Activated CD4-positive, alpha-beta T cell treated with anti-CD3 and anti-CD28 coated beads, Interleukin-2, amount 50 U/mL, for 24 hours (primary cell): Measurements from ENCODE around the gene CEP57L1.
"Not testable (repeated sequence)": the region's sequence is repeated elsewhere in the genome, so short reads cannot be mapped to it uniquely, and the experiment has no call there.

Source experiments
- DNase-seq, 2 donors: peaks; one replicate each; pipeline ENCODE4 v3.0.0-alpha.2; 2020; ENCODE audit warnings: low read depth in 1 of 2, low spot score in 1 of 2

Gene CEP57L1

GRCh38 chr6:109167562-109167961 is 72.3 kb downstream of the CEP57L1 start:
- DNase-seq, result no peak

- DNase-seq, result no peak
Observed at GRCh38 chr6:109170333-109170732, 75.0 kb downstream of the CEP57L1 start.

GRCh38 chr6:109172101-109172746 is 76.9 kb downstream of the CEP57L1 start:
- no peak for DNase-seq

- DNase-seq, result no peak
Observed at GRCh38 chr6:109174916-109175315, 79.6 kb downstream of the CEP57L1 start.

- DNase-seq, result no peak
Observed at GRCh38 chr6:109178921-109179320, 83.6 kb downstream of the CEP57L1 start.

GRCh38 chr6:109179507-109179906 is 84.2 kb downstream of the CEP57L1 start:
- no peak for DNase-seq

GRCh38 chr6:109182578-109182977 is 87.3 kb downstream of the CEP57L1 start:
- no peak for DNase-seq

- DNase-seq, result no peak
Observed at GRCh38 chr6:109183109-109183650, 87.9 kb downstream of the CEP57L1 start.

GRCh38 chr6:109184638-109185037 is 89.3 kb downstream of the CEP57L1 start:
- DNase-seq, result no peak

GRCh38 chr6:109186012-109186411 is 90.7 kb downstream of the CEP57L1 start:
- DNase-seq, result no peak

- peak; percentile 9 to 45 for DNase-seq
Observed at GRCh38 chr6:109187399-109188114, 92.2 kb downstream of the CEP57L1 start.

GRCh38 chr6:109188115-109188411 is 92.8 kb downstream of the CEP57L1 start:
- DNase-seq, result no peak

GRCh38 chr6:109191368-109191767 is 96.1 kb downstream of the CEP57L1 start:
- not testable (repeated sequence) for DNase-seq

GRCh38 chr6:109192865-109193264 is 97.6 kb downstream of the CEP57L1 start:
- no peak for DNase-seq

GRCh38 chr6:109194880-109195279 is 99.6 kb downstream of the CEP57L1 start:
- DNase-seq, result no peak

GRCh38 chr6:109197061-109197460 is 101.8 kb downstream of the CEP57L1 start:
- DNase-seq, result no peak

- peak in 1 of 2 donors; percentile 0 for DNase-seq
Observed at GRCh38 chr6:109202409-109203264, 107.3 kb downstream of the CEP57L1 start.

- no peak for DNase-seq
Observed at GRCh38 chr6:109204511-109204910, 109.2 kb downstream of the CEP57L1 start.

- no peak for DNase-seq
Observed at GRCh38 chr6:109212683-109213082, 117.4 kb downstream of the CEP57L1 start.
